Esophagus muscularis mucosa (tissue), 4 donors: ENCODE measurements around the gene SFXN1. TPM values are rescaled to one million over a fixed set of nuclear protein-coding genes. Genes with fewer than 3 reads are reported as not detected.

Experiments used
- DNase-seq: peaks from one replicate; pipeline ENCODE4 v3.0.0-alpha.2; 2017; ENCODE audit errors: extremely low spot score
- H3K27ac ChIP-seq, 4 donors: fragments of 200-600 bp; sonication (generic); replicated peaks in 1 of 4; 1 replicate in 3 of 4; 2 replicates in 1 of 4; pipeline ENCODE4 v1.5.1; 2016 to 2019; ENCODE audit warnings: mild to moderate bottlenecking in 1 of 4
- H3K27me3 ChIP-seq, 4 donors: fragments of 200-600 bp; sonication (generic); one replicate each; pipeline versions ENCODE4 v1.5.1 to v1.6.0; 2016 to 2019
- H3K36me3 ChIP-seq, 4 donors: fragments of 200-600 bp; sonication (generic); one replicate each; pipeline ENCODE4 v1.5.1; 2016 to 2019
- H3K4me1 ChIP-seq, 4 donors: fragments of 200-600 bp; sonication (generic); one replicate each; pipeline ENCODE4 v1.5.1; 2016 to 2019
- H3K4me3 ChIP-seq, 4 donors: fragments of 200-600 bp; sonication (generic); 1 replicate in 2 of 4; 2 replicates in 2 of 4; pipeline ENCODE4 v1.5.1; 2016 to 2019; ENCODE audit warnings: mild to moderate bottlenecking in 4 of 4, moderate library complexity in 1 of 4
- H3K9me3 ChIP-seq, 4 donors: fragments of 200-600 bp; sonication (generic); 1 replicate in 3 of 4; 2 replicates in 1 of 4; pipeline ENCODE4 v1.5.1; 2016 to 2019
- EP300 ChIP-seq: sonication (generic); formaldehyde crosslinking; IDR thresholded peaks from one replicate; pipeline ENCODE4 v1.6.1; 2017; ENCODE audit warnings: antibody characterized with exemption
- POLR2A ChIP-seq: fragments of 450-650 bp; IDR thresholded peaks from one replicate; pipeline ENCODE4 v1.6.1; 2017; ENCODE audit warnings: antibody characterized with exemption, moderate library complexity, mild to moderate bottlenecking, low read depth
- POLR2AphosphoS5 ChIP-seq, 2 donors: sonication (generic); formaldehyde crosslinking; IDR thresholded peaks; one replicate each; pipeline ENCODE4 v1.6.1; 2017; ENCODE audit warnings: antibody characterized with exemption in 2 of 2
- WGBS: methylation state at CpG from one replicate; pipeline ENCODE4 v1.1.5; 2018; 5-methylcytosine and 5-hydroxymethylcytosine counted together
- intact Hi-C: fragments of 100-400 bp; cut with DNase I; formaldehyde crosslinking; loops from one replicate; pipeline ENCODE4 v1.15.1; 2023
- total RNA-seq, 4 donors: library from RNA; depleted of rRNA; stranded (reverse); fragments of >200 nt; gene quantifications; one replicate each; pipeline versions ENCODE4 v1.1.0 to v1.2.1, GENCODE V29; 2016
- TF ChIP-seq, protein P1 (sequence below), 3 experiments: fragments of 200-600 bp in 2 of 3; fragments of 450-650 bp in 1 of 3; sonication (generic) in 2 of 3; IDR thresholded peaks; one replicate each; pipeline ENCODE4 v1.5.1; 2017 to 2019; ENCODE audit warnings: antibody characterized with exemption in 3 of 3, mild to moderate bottlenecking in 2 of 3, moderate library complexity in 1 of 3

SFXN1 gene
- total RNA-seq, 4 donors from 2014 or later, result 11.2 to 18.1 (median 15.3) TPM

DNA sequence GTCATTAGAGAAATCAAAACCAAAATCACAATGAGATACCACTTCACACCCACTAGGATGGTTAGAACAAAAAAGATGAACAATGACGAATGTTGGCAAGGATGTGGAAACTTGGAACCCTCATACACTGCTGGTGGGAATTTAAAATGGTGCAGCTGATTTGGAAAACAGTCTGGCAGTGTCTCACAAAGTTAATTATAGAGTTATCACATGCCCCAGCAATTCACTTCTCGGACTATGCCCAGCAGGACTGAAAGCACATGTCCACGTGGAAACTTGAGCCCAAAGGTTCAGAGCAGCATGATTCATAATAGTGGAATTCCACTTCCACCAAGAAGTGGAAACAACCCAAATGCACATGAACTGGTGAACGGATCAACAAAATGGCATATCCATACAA is 94.5 kb downstream of the SFXN1 start:
- Histone ChIP-seq H3K36me3 (no peaks in the 10 kb centered on the region), H3K4me1 (peaks cover 0 to 8% (median 0%) of the 10 kb centered on the region in 4 donors), H3K27ac (no peak overlapping the region), H3K4me3 (no peak overlapping the region), H3K27me3 (peaks cover 0 to 57% (median 0%) of the 10 kb centered on the region in 4 donors), H3K9me3 (peaks cover 0 to 4% (median 0%) of the 10 kb centered on the region in 4 donors)
- no peak for DNase-seq
- WGBS, result 60% methylated on average over 4 of the region's 4 CpGs
- no peak for TF ChIP-seq POLR2A
- TF ChIP-seq EP300, result no peak
- TF ChIP-seq, protein P1, sequence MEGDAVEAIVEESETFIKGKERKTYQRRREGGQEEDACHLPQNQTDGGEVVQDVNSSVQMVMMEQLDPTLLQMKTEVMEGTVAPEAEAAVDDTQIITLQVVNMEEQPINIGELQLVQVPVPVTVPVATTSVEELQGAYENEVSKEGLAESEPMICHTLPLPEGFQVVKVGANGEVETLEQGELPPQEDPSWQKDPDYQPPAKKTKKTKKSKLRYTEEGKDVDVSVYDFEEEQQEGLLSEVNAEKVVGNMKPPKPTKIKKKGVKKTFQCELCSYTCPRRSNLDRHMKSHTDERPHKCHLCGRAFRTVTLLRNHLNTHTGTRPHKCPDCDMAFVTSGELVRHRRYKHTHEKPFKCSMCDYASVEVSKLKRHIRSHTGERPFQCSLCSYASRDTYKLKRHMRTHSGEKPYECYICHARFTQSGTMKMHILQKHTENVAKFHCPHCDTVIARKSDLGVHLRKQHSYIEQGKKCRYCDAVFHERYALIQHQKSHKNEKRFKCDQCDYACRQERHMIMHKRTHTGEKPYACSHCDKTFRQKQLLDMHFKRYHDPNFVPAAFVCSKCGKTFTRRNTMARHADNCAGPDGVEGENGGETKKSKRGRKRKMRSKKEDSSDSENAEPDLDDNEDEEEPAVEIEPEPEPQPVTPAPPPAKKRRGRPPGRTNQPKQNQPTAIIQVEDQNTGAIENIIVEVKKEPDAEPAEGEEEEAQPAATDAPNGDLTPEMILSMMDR (IDR thresholded peaks at IDR 0.05), result no peak
- no peak for TF ChIP-seq POLR2AphosphoS5 (IDR thresholded peaks at IDR 0.05)
- intact Hi-C loops, result no loop called here

DNA sequence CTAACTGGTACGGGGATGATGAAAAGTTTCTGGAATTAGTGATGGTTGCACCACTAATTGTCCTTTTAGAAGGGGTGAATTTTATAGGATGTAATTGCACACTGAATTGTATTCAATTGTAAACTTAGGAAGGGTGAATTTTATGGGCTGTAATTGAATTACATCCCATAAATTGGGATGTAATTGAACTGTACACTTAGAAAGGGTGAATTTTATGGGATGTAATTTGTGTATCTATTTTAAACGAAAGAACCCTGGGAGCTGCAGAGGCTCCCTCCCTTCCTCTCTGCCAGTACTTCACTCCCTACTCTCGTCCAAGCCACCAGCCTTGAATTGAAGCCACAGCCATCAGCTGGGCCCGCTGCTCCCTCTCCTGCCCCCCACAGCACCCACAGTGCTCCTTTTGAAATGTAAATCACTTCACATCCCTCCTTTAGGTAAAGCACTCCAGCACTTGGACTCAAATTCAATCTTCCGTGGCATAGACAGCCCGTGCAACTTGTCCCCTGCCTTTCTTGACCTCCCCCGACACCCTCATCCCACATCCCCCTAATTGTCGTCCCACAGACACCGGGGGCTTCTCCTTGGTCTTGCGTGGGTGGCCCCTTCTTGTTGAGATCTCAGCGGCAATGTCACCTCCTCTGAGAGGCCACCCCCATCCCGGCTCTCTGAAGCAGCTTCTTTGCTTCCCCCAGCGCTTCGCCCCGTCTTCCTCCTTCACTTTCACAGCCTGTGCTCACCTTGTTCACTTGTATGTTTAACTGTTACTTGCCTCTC is 95.3 kb downstream of the SFXN1 start:
- peaks cover 0 to 8% (median 0%) of the 10 kb centered on the region in 4 donors for H3K4me1 ChIP-seq
- WGBS, result 38% methylated on average over 15 of the region's 15 CpGs
- no peak for DNase-seq
- H3K27me3 ChIP-seq, result peaks cover 0 to 60% (median 0%) of the 10 kb centered on the region in 4 donors
- H3K36me3 ChIP-seq, result no peaks in the 10 kb centered on the region
- peaks cover 0 to 4% (median 0%) of the 10 kb centered on the region in 4 donors for H3K9me3 ChIP-seq
- no peak overlapping the region for H3K27ac ChIP-seq
- TF ChIP-seq, protein P1 (IDR thresholded peaks at IDR 0.05), result no peak
- no peak for TF ChIP-seq POLR2A
- TF ChIP-seq POLR2AphosphoS5 (IDR thresholded peaks at IDR 0.05), result no peak
- TF ChIP-seq EP300, result no peak
- H3K4me3 ChIP-seq, result no peak overlapping the region
- intact Hi-C loops, result no loop called here

DNA sequence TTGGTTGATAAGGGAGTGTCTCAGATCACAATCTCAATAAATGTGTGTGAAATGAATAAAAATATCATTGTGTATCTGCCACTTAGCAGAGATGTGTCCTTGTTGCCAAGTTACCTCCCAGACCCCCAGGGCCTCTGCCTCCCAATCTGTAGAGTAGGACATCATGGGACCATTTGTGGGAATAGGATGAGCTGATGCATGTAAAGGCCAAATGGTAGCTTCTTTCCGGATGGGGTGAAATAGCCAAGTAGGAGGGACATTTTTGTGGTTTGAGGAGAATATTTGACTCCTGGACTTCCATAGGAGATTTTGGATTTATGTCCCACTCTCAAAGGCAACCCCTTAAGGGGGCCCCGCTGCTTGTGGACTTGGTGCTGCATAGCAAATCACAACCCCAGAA is 96.9 kb downstream of the SFXN1 start:
- TF ChIP-seq POLR2A (no peak), POLR2AphosphoS5 (IDR thresholded peaks at IDR 0.05) (no peak), EP300 (no peak)
- TF ChIP-seq, protein P1 (IDR thresholded peaks at IDR 0.05), result no peak
- H3K36me3 ChIP-seq, result no peaks in the 10 kb centered on the region
- 100% methylated on average over 1 of the region's 2 CpGs for whole genome bisulfite sequencing
- H3K4me3 ChIP-seq, result no peak overlapping the region
- DNase-seq, result no peak
- no peak overlapping the region for H3K27ac ChIP-seq
- peaks cover 0 to 4% (median 0%) of the 10 kb centered on the region in 4 donors for H3K9me3 ChIP-seq
- H3K27me3 ChIP-seq, result peaks cover 0 to 54% (median 0%) of the 10 kb centered on the region in 4 donors
- intact Hi-C loops, result no loop called here
- peaks cover 0 to 8% (median 0%) of the 10 kb centered on the region in 4 donors for H3K4me1 ChIP-seq

DNA sequence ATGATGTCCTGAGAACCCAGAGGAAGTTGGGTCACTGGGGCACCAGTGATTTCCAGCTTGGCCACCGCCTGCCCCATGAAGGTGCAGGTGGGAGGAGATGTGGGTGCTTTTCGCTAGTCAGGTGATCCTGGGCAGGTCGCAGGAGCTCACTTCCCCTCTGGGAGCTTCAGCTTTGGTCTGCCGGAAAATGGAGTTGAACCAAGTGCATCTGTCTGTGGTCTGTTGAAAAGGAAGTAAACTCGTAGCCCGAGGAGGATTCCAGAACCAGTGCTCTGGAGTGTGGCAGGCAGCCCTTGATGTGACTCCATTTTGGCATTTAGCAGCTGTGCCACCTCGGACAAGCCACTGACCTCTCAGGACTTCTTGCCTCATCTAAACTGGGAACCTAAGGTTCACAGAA is 97.7 kb downstream of the SFXN1 start:
- peaks cover 0 to 4% (median 0%) of the 10 kb centered on the region in 4 donors for H3K9me3 ChIP-seq
- H3K27me3 ChIP-seq, result peaks cover 0 to 46% (median 0%) of the 10 kb centered on the region in 4 donors
- TF ChIP-seq, protein P1 (IDR thresholded peaks at IDR 0.05), result no peak
- TF ChIP-seq EP300, result no peak
- TF ChIP-seq POLR2AphosphoS5 (IDR thresholded peaks at IDR 0.05), result no peak
- no peak for TF ChIP-seq POLR2A
- H3K4me3 ChIP-seq, result no peak overlapping the region
- peaks cover 0 to 8% (median 0%) of the 10 kb centered on the region in 4 donors for H3K4me1 ChIP-seq
- no peaks in the 10 kb centered on the region for H3K36me3 ChIP-seq
- no peak overlapping the region for H3K27ac ChIP-seq
- WGBS, result 61% methylated on average over 7 of the region's 7 CpGs
- intact Hi-C loops, result no loop called here
- no peak for DNase-seq
